Ovary (tissue), 9 donors: ENCODE results near the gene SLC1A1. TPM values are rescaled to one million over a fixed set of nuclear protein-coding genes. Genes with fewer than 3 reads are reported as not detected.

ENCODE experiments used
- DNase-seq, 5 donors: peaks; one replicate each; pipeline ENCODE4 v3.0.0-alpha.2; 2019 to 2020
- H3K27ac ChIP-seq, 2 donors: fragments of 200-600 bp; one replicate each; pipeline versions ENCODE4 v1.5.1 to v1.8.0; 2019 to 2022
- H3K27me3 ChIP-seq: fragments of 200-600 bp; one replicate; pipeline ENCODE4 v1.8.0; 2022
- H3K36me3 ChIP-seq: fragments of 200-600 bp; sonication (generic); one replicate; pipeline ENCODE4 v1.5.1; 2019
- H3K4me1 ChIP-seq: one replicate; pipeline ENCODE4 v1.8.1; 2013; ENCODE audit warnings: mild to moderate bottlenecking, moderate library complexity; ENCODE audit not compliant: insufficient read depth
- H3K4me3 ChIP-seq: fragments of 200-600 bp; sonication (generic); one replicate; pipeline ENCODE4 v1.5.1; 2017
- H3K9me3 ChIP-seq, 2 donors: fragments of 200-600 bp in 1 of 2; sonication (generic) in 1 of 2; one replicate each; pipeline versions ENCODE4 v1.5.1 to v1.8.1; 2013 to 2019; ENCODE audit warnings: mild to moderate bottlenecking in 1 of 2, moderate library complexity in 1 of 2
- EP300 ChIP-seq: sonication (generic); formaldehyde crosslinking; IDR thresholded peaks from one replicate; pipeline ENCODE4 v1.6.1; 2017; ENCODE audit warnings: antibody characterized with exemption
- POLR2A ChIP-seq: fragments of 450-650 bp; IDR thresholded peaks from one replicate; pipeline ENCODE4 v1.6.1; 2017; ENCODE audit warnings: antibody characterized with exemption, mild to moderate bottlenecking, moderate library complexity
- WGBS, 3 donors: extraction: QIAGEN DNeasy Blood & Tissue Kit in 1 of 3; methylation state at CpG; one replicate each; pipeline versions ENCODE4 v1.1.5 to v1.1.7; 2013 to 2017; 5-methylcytosine and 5-hydroxymethylcytosine counted together
- intact Hi-C, 4 donors: fragments of 100-400 bp; cut with DNase I; formaldehyde crosslinking; loops; one replicate each; pipeline versions ENCODE4 v1.11.0 to v1.15.1; 2022 to 2023
- polyA plus RNA-seq, 2 donors: library from polyadenylated mRNA; stranded (reverse); fragments of 200-250 nt in 1 of 2; fragments of 350-450 nt in 1 of 2; fragmentation: Illumina TruSeq in 1 of 2; extraction: RNeasy Lipid Tissue Mini Kit (QIAGEN cat#74804) in 1 of 2; gene quantifications; one replicate each; pipeline ENCODE4 v1.2.3, GENCODE V29; 2013 to 2014
- total RNA-seq, 7 donors: library from RNA; depleted of rRNA in 2 of 7; stranded (reverse); fragments of >200 nt in 2 of 7; fragmentation: NEBNext Ultra II Directional in 3 of 7; extraction: Animal tissue kit (Norgen Biotek cat#: 25700) in 3 of 7; gene quantifications; one replicate each; pipeline versions ENCODE4 v1.1.0 to v1.2.4, GENCODE V29; 2016 to 2023
- TF ChIP-seq, protein P1 (sequence below), 3 donors: fragments of 450-650 bp in 2 of 3; fragments of 200-600 bp in 1 of 3; IDR thresholded peaks; one replicate each; pipeline versions ENCODE4 v1.5.1 to v1.8.0; 2016 to 2022; ENCODE audit warnings: antibody characterized with exemption in 3 of 3, mild to moderate bottlenecking in 1 of 3
- donor health status: DM: no; HTN: no; CAD: no; lungs with moderate emphysema.
- donor health status: DM: no; HTN: no; CAD: no.
- donor health status: Bipolar disorder and iron deficiency.
- donor health status: DM: yes; HTN: yes; CAD: no.
- donor health status: DM: no; HTN: no; CAD: no.
- donor health status: DM: yes; HTN: yes; CAD: no.

SLC1A1 gene
- total and polyA plus RNA-seq, 9 donors = 0.76 to 3.1 (median 1.6) TPM

DNA sequence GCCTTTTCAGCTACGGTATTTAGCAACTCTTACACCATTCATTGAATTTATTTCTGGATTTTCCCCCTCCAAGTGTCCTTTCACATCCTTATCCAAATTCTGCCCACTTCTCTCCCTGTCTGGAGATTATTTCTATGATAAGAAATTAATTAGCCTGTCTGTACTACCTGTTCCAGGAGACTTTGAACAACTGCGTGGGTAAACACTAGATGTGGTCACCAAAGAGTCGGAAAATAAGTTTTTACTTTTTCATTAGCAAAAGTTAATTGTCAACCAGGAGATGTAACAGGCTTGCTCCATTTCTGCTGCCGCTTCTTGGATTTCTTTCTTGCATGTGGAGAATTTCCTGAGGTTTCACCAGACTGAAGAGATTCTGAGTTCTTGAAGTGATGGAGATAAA lies 14.0 kb downstream of the SLC1A1 start:
- H3K27ac ChIP-seq = no peak overlapping the region
- H3K27me3 ChIP-seq = no peaks in the 10 kb centered on the region
- H3K36me3 ChIP-seq = no peaks in the 10 kb centered on the region
- no peak for DNase-seq
- TF ChIP-seq EP300 = no peak
- TF ChIP-seq, protein P1, sequence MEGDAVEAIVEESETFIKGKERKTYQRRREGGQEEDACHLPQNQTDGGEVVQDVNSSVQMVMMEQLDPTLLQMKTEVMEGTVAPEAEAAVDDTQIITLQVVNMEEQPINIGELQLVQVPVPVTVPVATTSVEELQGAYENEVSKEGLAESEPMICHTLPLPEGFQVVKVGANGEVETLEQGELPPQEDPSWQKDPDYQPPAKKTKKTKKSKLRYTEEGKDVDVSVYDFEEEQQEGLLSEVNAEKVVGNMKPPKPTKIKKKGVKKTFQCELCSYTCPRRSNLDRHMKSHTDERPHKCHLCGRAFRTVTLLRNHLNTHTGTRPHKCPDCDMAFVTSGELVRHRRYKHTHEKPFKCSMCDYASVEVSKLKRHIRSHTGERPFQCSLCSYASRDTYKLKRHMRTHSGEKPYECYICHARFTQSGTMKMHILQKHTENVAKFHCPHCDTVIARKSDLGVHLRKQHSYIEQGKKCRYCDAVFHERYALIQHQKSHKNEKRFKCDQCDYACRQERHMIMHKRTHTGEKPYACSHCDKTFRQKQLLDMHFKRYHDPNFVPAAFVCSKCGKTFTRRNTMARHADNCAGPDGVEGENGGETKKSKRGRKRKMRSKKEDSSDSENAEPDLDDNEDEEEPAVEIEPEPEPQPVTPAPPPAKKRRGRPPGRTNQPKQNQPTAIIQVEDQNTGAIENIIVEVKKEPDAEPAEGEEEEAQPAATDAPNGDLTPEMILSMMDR (IDR thresholded peaks at IDR 0.05) = no peak
- no peak for TF ChIP-seq POLR2A
- no peak overlapping the region for H3K4me3 ChIP-seq
- WGBS, 3 donors = 90 to 94% (median 93%) methylated on average over 4 of the region's 4 CpGs
- intact Hi-C loops = no loop called here
- no peaks in the 10 kb centered on the region for H3K4me1 ChIP-seq
- H3K9me3 ChIP-seq = no peaks in the 10 kb centered on the region

DNA sequence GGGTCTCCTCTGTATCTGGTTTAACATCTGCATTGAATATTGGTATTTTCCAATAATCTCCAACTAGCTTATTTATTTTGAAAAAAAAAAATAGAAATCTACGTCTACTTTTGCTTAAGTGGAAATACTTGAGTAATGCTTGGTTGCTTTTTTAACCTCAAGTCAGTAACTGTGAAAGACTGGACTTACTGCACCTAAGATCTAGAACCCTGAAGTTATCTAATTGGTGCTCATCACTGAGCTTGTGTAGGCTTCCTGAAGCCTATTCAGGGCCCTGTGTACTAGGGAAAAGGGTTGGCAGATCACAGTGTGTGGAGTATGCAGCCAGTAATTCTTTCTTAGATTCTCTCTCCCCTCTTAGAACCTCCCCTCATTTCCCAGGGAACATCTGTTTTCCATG lies 16.2 kb downstream of the SLC1A1 start:
- TF ChIP-seq POLR2A = no peak
- TF ChIP-seq EP300 = no peak
- TF ChIP-seq, protein P1 (IDR thresholded peaks at IDR 0.05) = no peak
- no peak for DNase-seq
- intact Hi-C loops = no loop called here
- no peaks in the 10 kb centered on the region for H3K4me1 ChIP-seq
- H3K9me3 ChIP-seq = no peaks in the 10 kb centered on the region
- H3K4me3 ChIP-seq = no peak overlapping the region
- 89 to 93% (median 91%) methylated on average over 1 of the region's 1 CpG for WGBS, 3 donors
- no peak overlapping the region for H3K27ac ChIP-seq
- H3K27me3 ChIP-seq = no peaks in the 10 kb centered on the region
- H3K36me3 ChIP-seq = no peaks in the 10 kb centered on the region

DNA sequence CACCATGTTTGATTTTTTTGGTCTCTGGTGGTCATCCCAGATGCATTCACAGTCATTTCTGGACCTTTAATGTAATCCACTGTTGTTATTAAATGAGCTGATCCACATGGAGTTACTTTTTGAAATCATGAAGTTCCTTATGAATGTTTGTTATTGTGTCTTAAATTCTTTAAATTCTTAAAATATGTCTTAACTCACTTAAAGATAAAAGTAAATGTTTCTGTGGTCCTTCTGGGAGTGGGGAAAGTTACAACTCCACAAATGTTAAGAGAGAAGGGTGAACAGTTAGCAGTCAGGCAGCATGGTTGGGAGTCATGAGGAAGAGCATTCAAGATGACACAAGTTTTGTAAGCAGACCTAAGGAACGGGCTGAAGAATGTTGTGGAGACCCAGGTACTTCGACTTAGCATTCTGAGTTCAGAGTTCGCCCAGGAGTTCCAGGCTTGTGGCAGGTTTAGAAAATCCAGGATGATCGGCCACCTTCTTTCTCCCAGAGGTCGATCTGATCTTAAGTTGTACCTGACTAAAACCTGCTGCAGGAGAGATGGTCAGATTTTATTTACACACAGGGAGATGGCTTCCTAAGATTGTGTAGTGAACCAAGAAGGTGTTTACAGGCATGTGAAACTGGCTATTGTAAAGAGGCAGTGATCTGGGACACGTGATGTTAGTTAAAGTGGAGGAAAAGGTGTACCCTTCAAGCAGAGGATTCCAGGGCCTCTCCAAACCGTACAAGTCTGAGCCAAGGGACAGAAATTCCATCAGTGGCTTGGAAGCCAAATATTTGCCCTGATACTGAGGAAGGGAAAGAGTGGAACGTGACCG lies 17.2 kb downstream of the SLC1A1 start:
- intact Hi-C loops = no loop called here
- H3K27ac ChIP-seq = no peak overlapping the region
- DNase-seq = no peak
- H3K4me1 ChIP-seq = no peaks in the 10 kb centered on the region
- H3K9me3 ChIP-seq = no peaks in the 10 kb centered on the region
- H3K4me3 ChIP-seq = no peak overlapping the region
- TF ChIP-seq POLR2A (no peak), EP300 (no peak)
- TF ChIP-seq, protein P1 (IDR thresholded peaks at IDR 0.05) = no peak
- 58 to 70% (median 66%) methylated on average over 9 of the region's 9 CpGs for WGBS, 3 donors
- H3K36me3 ChIP-seq = no peaks in the 10 kb centered on the region
- H3K27me3 ChIP-seq = no peaks in the 10 kb centered on the region

DNA sequence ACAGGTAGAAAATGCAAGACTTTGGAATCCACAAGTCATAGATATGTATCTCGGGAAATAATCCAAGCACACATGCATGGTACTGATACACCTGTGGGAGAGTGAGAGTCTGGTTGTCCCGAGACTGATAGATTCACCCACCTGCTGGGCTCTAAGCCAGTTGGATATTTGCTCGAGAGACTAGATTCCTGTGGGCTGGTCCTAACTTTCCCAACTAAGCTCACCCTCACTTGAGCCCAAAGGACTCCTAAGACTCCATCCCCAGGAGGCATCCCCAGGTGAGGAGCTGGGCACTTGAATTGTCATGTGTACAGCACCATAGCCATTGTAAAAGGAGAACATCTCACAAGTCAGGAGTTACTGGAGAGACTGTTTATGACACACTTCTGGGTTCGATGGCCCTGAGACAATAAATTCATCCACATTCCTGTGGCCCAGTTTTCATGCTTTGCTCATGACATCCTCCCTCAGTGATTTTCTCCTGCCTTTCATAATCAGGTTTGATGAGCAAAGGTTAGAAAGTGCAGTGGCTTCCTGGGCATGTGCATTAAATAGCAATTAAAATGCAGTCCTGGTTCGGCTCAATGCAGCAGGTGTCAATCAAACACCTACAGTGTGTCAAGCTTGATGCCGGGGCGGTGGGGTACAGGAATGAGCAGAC lies 18.1 kb downstream of the SLC1A1 start:
- H3K27me3 ChIP-seq = no peaks in the 10 kb centered on the region
- intact Hi-C loops = no loop called here
- DNase-seq = no peak
- H3K36me3 ChIP-seq = no peaks in the 10 kb centered on the region
- no peaks in the 10 kb centered on the region for H3K4me1 ChIP-seq
- 79 to 86% (median 83%) methylated on average over 7 of the region's 7 CpGs for WGBS, 3 donors
- H3K4me3 ChIP-seq = no peak overlapping the region
- H3K27ac ChIP-seq = no peak overlapping the region
- TF ChIP-seq, protein P1 (IDR thresholded peaks at IDR 0.05) = no peak
- no peak for TF ChIP-seq POLR2A
- no peak for TF ChIP-seq EP300
- H3K9me3 ChIP-seq = no peaks in the 10 kb centered on the region
